ENCODE measurements around the gene B3GLCT.

DNA sequence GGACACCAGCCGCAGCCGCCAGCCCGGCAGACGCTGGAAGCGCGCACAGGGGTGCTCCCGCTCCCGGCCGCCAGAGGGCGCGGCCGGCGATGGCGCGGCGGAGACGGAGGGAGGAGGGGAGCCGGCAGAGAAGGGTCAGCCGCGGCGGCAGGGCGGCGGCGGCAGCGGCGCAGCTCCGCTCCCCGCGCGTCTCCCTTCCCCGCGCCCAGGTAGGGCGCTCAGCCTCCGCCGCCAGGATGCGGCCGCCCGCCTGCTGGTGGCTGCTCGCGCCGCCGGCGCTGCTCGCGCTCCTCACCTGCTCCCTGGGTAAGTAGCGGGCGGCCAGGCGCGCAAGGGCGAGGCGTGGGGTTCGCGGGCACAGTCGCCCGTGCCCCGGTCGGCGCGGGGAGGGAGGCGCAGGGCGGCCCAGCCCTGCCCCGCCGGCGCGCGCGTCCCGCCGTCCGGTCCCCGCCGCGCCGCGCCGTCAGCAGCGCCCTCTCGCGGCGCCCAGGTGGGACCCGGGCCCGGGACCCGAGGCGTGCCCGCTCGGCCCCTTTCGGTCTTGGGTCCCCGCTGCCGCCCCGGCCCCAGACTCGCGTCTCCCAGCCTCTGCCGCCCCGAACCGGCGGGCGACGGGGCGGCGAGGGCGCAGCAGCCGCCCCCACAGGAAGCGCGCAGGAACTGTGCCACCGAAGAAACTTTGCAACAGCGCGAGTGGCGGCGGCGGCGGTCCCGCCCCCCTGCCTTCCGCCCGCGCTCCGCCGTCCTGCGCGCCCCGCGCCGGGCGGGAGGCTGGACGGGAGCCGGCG, at the start of gene B3GLCT:
- TF ChIP-seq GABPA (IDR thresholded peaks at IDR 0.05 in 1 of 2, conservative IDR thresholded peaks at IDR 0.05 in 1 of 2): no peak
- no peak for TF ChIP-seq TAF1 (conservative IDR thresholded peaks at IDR 0.05)
- TF ChIP-seq CTCF (IDR thresholded peaks at IDR 0.05; ENCODE audit: low read depth, low read length, missing input control): peak; percentile 93
- no peak for TF ChIP-seq HNF4G (IDR thresholded peaks at IDR 0.05)
- TF ChIP-seq RAD21 (IDR thresholded peaks at IDR 0.05): peak in 1 of 2 donors; percentile 58
- TF ChIP-seq, protein P1, sequence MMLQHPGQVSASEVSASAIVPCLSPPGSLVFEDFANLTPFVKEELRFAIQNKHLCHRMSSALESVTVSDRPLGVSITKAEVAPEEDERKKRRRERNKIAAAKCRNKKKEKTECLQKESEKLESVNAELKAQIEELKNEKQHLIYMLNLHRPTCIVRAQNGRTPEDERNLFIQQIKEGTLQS (IDR thresholded peaks at IDR 0.05): no peak
- TF ChIP-seq, protein P2, sequence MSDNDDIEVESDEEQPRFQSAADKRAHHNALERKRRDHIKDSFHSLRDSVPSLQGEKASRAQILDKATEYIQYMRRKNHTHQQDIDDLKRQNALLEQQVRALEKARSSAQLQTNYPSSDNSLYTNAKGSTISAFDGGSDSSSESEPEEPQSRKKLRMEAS (IDR thresholded peaks at IDR 0.05): no peak
- TF ChIP-seq, protein P3, sequence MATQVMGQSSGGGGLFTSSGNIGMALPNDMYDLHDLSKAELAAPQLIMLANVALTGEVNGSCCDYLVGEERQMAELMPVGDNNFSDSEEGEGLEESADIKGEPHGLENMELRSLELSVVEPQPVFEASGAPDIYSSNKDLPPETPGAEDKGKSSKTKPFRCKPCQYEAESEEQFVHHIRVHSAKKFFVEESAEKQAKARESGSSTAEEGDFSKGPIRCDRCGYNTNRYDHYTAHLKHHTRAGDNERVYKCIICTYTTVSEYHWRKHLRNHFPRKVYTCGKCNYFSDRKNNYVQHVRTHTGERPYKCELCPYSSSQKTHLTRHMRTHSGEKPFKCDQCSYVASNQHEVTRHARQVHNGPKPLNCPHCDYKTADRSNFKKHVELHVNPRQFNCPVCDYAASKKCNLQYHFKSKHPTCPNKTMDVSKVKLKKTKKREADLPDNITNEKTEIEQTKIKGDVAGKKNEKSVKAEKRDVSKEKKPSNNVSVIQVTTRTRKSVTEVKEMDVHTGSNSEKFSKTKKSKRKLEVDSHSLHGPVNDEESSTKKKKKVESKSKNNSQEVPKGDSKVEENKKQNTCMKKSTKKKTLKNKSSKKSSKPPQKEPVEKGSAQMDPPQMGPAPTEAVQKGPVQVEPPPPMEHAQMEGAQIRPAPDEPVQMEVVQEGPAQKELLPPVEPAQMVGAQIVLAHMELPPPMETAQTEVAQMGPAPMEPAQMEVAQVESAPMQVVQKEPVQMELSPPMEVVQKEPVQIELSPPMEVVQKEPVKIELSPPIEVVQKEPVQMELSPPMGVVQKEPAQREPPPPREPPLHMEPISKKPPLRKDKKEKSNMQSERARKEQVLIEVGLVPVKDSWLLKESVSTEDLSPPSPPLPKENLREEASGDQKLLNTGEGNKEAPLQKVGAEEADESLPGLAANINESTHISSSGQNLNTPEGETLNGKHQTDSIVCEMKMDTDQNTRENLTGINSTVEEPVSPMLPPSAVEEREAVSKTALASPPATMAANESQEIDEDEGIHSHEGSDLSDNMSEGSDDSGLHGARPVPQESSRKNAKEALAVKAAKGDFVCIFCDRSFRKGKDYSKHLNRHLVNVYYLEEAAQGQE (IDR thresholded peaks at IDR 0.05): no peak
- no peak for TF ChIP-seq RXRA (IDR thresholded peaks at IDR 0.05)
- TF ChIP-seq FOXA1 (IDR thresholded peaks at IDR 0.05): no peak
- no peak for TF ChIP-seq JUND (IDR thresholded peaks at IDR 0.05)
- TF ChIP-seq ZBTB33 (IDR thresholded peaks at IDR 0.05): no peak
- no peak for TF ChIP-seq EGR1 (IDR thresholded peaks at IDR 0.05; ENCODE audit: low read depth in 2 of 2)
- TF ChIP-seq YY1 (IDR thresholded peaks at IDR 0.05): no peak

All from liver (tissue), 3 donors.